HepG2 (cell line): ENCODE data around the gene PRRC2A. TPM values are rescaled to one million over a fixed set of nuclear protein-coding genes. Genes with fewer than 3 reads are reported as not detected.
A peak's percentile ranks its signal among the peaks of the same experiment; 100 is the strongest.

Experiments used
- CCAR2 ChIP-seq: fragments of 200-400 bp; formaldehyde crosslinking; optimal IDR thresholded peaks from 2 replicates; pipeline ENCODE3; 2018; ENCODE audit warnings: low read depth, mild to moderate bottlenecking, low read length, moderate library complexity
- CEBPB ChIP-seq: IDR thresholded peaks from 2 replicates; pipeline ENCODE4 v1.6.1; 2011; ENCODE audit warnings: low read depth, low read length, improper control_type of control experiment, borderline replicate concordance
- CSRNP1 ChIP-seq: sonication (generic); formaldehyde crosslinking; IDR thresholded peaks from 2 replicates; pipeline ENCODE4 v1.8.1; 2023; ENCODE audit warnings: mild to moderate bottlenecking, missing genetic modification reagents
- HOXA7 ChIP-seq: sonication (generic); formaldehyde crosslinking; IDR thresholded peaks from 2 replicates; pipeline ENCODE4 v1.8.1; 2022; ENCODE audit warnings: mild to moderate bottlenecking, missing genetic modification reagents, moderate library complexity
- KIAA2018 ChIP-seq: sonication (generic); formaldehyde crosslinking; IDR thresholded peaks from 2 replicates; pipeline ENCODE4 v1.5.0; 2020; ENCODE audit warnings: mild to moderate bottlenecking, missing genetic modification reagents, borderline replicate concordance
- SCMH1 ChIP-seq: sonication (generic); formaldehyde crosslinking; IDR thresholded peaks from 2 replicates; pipeline ENCODE4 v1.9.0; 2021; ENCODE audit warnings: missing genetic modification reagents, mild to moderate bottlenecking, borderline replicate concordance
- ZNF577 ChIP-seq: sonication (generic); formaldehyde crosslinking; IDR thresholded peaks from 2 replicates; pipeline ENCODE4 v1.4.0; 2020; ENCODE audit warnings: mild to moderate bottlenecking, low read depth, missing genetic modification reagents, borderline replicate concordance
- ZNF615 ChIP-seq: sonication (generic); formaldehyde crosslinking; IDR thresholded peaks from 2 replicates; pipeline ENCODE4 v1.5.0; 2020; ENCODE audit warnings: mild to moderate bottlenecking, missing genetic modification reagents, borderline replicate concordance
- ZNF687 ChIP-seq: sonication (generic); formaldehyde crosslinking; IDR thresholded peaks from 2 replicates; pipeline ENCODE4 v1.5.1; 2020; ENCODE audit warnings: mild to moderate bottlenecking, missing genetic modification reagents, moderate library complexity
- ZSCAN5A ChIP-seq: sonication (generic); formaldehyde crosslinking; IDR thresholded peaks from 2 replicates; pipeline ENCODE4 v1.8.0; 2022; ENCODE audit warnings: mild to moderate bottlenecking, missing genetic modification reagents, borderline replicate concordance
- polyA plus RNA-seq, 8 experiments: library from polyadenylated mRNA; depleted of rRNA in 3 of 8; stranded (reverse) in 7 of 8; unstranded in 1 of 8; fragments of >200 nt; fragmentation: Illumina TruSeq in 4 of 8; extraction: Trizol in 4 of 8; gene quantifications; 2 replicates each; pipeline versions ENCODE4 v1.2.1 to v1.2.3, GENCODE V29; 2011 to 2016; ENCODE audit warnings: low read depth in 4 of 8, missing spikeins in 1 of 8, mixed read lengths in 1 of 8; ENCODE audit not compliant: insufficient read depth in 1 of 8
- total RNA-seq, 5 experiments: library from RNA; depleted of rRNA; stranded (reverse); fragments of >200 nt; fragmentation: Illumina TruSeq; extraction: Trizol; gene quantifications; 2 replicates each; pipeline ENCODE4 v1.2.3, GENCODE V29; 2016; ENCODE audit warnings: low read depth in 1 of 5

PRRC2A gene
- total and polyA plus RNA-seq, 2 of the 13 experiments (the other 11 are each of a cell fraction or from before 2014, with no cell fraction given), result 38.9 to 47.4 TPM

- TF ChIP-seq ZNF687 (peak; percentile 96), CCAR2 (no peak), SCMH1 (CRISPR knock-in tag) (no peak), CSRNP1 (peak; percentile 73; the same call in 1 of the 2 replicates), ZNF577 (CRISPR knock-in tag) (no peak), ZSCAN5A (CRISPR knock-in tag) (peak; percentile 68), HOXA7 (CRISPR knock-in tag) (no peak), CEBPB (peak; percentile 40; the same call in 1 of the 2 replicates), KIAA2018 (peak; percentile 53; the same call in 1 of the 2 replicates), ZNF615 (CRISPR knock-in tag) (peak; percentile 87; the same call in 1 of the 2 replicates)
Measured at GRCh38 chr6:31660381-31661261, 40.1 kb downstream of the PRRC2A start, which contains the start of gene C6orf47 (continued).
